ENCODE data around the gene NUP62.
"Not testable (repeated sequence)": the region's sequence is repeated elsewhere in the genome, so short reads cannot be mapped to it uniquely, and the experiment has no call there.

NUP62 gene, protein sequence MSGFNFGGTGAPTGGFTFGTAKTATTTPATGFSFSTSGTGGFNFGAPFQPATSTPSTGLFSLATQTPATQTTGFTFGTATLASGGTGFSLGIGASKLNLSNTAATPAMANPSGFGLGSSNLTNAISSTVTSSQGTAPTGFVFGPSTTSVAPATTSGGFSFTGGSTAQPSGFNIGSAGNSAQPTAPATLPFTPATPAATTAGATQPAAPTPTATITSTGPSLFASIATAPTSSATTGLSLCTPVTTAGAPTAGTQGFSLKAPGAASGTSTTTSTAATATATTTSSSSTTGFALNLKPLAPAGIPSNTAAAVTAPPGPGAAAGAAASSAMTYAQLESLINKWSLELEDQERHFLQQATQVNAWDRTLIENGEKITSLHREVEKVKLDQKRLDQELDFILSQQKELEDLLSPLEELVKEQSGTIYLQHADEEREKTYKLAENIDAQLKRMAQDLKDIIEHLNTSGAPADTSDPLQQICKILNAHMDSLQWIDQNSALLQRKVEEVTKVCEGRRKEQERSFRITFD

GRCh38 chr19:49929121-49929610 lies at the start of gene NUP62, which contains the start of gene ATF5:
Gene NUP62, minus strand, starts transcription at chr19:49929504. Its CDS starts 19,697 bp downstream, at chr19:49909807.
Gene ATF5, plus strand, starts transcription at chr19:49929205. Its CDS starts 1,646 bp downstream, at chr19:49930851.
- DNase-seq, result peak; percentile 82

DNA sequence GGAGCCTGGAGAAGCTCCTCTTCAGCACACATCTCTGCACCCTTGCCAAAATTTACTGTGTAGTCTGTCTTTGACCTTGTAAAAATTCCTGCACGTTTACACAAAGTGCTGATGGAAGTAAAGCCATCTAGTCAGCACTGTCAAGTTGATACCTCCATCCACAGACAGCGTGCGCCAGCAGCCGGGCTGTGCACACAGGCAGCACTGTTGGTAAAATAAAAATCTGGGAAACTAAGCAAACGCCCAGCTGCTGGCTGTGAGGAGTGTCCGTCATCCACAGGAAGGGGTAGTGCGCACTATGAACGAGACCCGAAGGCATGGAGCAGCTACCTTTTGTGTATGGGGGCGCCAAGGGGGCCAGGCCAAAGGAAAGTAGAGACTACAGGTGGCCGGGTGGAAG lies 49.0 kb upstream of the NUP62 start:
- DNase-seq, result no peak

- DNase-seq, result no peak
Measured at GRCh38 chr19:49977881-49978280, 48.6 kb upstream of the NUP62 start.

DNA sequence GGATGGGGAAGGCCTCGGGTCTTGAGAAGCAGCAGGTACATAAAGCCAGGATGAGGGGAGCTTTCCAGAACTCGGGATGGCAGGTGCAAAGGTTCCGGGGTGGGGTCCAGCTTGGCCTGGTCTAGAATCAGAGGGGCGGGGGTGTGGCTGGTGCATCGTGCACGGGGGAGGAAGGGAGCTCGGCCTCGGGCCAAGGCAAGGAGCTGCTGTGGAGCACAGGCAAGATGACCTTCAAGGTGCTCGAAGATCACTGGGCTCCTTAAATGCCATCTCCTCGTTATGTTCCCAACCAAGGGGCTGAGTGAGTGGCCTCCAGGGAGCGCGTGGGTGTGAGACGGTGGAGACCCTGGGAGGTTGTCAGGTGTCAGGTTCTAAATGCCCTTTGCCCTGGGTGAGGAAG lies 47.8 kb upstream of the NUP62 start:
- no peak for DNase-seq

GRCh38 chr19:49976496-49976895 lies 47.2 kb upstream of the NUP62 start:
- DNase-seq, result no peak

DNA sequence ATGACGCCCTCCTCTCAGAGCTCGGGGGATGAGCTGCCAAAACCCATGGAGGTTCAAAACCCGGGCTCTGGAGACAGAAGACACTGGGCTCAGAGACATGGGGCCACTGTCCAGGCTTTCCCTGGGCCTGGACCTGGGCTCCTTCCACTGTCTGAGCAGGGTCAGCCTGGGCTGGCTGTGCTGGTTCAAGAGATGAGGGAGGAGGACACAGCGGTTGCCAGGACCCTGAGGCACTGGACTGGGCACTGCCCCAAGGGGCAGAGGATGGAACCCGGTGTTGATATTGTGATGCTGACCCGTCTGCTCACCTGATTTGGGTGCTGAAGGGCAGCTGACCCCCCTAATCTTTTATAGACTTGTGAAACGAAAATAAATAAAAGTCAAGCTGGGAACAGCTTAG lies 45.7 kb upstream of the NUP62 start:
- no peak for DNase-seq

DNA sequence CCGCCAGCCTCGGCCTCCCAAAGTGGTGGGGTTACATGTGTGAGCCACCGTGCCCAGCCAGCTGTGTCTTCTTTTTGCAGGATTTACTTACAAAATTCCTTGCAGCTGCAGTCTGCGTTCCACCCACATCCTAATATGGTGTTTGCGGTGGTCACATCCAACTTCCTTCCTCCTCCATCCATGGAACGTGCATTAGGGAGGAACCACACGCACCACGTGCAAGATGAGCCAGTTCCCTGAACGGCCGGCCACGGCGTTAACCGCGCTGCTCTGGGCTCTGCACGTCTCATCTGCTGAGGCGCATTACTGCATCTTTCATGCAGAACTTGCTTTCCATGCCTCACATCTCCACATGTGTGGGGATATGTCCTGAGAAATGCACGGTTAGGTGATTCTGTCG lies 44.7 kb upstream of the NUP62 start:
- DNase-seq, result no peak

GRCh38 chr19:49972841-49973240 lies 43.5 kb upstream of the NUP62 start:
- DNase-seq, result no peak

DNA sequence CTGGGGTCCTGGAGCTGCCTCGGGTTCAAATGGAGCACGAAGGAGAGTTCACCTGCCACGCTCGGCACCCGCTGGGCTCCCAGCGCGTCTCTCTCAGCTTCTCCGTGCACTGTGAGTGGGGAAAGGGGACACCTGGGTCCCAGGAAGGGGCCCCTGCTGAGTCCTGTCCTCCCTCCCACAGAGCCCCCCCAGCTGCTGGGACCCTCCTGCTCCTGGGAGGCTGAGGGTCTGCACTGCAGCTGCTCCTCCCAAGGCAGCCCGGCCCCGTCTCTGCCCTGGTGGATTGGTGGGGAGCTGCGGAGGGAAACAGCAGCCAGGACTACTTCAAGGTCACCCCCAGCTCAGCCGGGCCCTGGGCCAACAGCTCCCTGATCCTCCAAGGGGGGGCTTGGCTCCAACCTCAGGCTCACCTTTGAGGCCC lies 42.7 kb upstream of the NUP62 start:
- DNase-seq, result no peak

DNA sequence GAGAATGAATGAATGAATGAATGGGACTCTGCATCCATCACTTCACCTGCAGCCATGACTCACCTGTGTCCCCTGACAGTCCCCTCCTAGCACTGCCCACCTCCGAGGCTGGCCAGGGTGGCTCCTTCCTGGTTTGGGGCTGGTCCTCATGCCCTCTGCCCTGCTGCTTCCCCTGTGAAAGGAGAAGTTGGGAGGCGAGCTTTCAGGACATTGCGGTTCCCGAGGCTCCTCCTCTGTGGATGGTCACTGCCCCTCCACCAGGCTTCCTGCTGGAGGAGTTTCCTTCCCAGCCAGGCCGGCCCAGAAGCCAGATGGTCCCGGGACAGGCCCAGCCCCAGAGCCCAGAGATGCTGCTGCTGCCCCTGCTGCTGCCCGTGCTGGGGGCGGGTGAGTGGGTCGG lies 40.1 kb upstream of the NUP62 start:
- DNase-seq, result not testable (repeated sequence)

GRCh38 chr19:49968279-49968922 lies 39.1 kb upstream of the NUP62 start:
- no peak for DNase-seq

GRCh38 chr19:49960980-49961379 lies 31.7 kb upstream of the NUP62 start, which contains the start of gene SIGLEC11:
Gene SIGLEC11, minus strand, starts transcription at chr19:49961172. Its CDS starts 91 bp downstream, at chr19:49961081.
- DNase-seq, result not testable (repeated sequence)

GRCh38 chr19:49959892-49960291 lies 30.6 kb upstream of the NUP62 start:
- not testable (repeated sequence) for DNase-seq

- DNase-seq, result not testable (repeated sequence)
Measured at GRCh38 chr19:49958596-49958995, 29.3 kb upstream of the NUP62 start.

GRCh38 chr19:49958144-49958543 lies 28.8 kb upstream of the NUP62 start:
- DNase-seq, result not testable (repeated sequence)

- no peak for DNase-seq
Measured at GRCh38 chr19:49957262-49957915, 28.1 kb upstream of the NUP62 start.

- no peak for DNase-seq
Measured at GRCh38 chr19:49956115-49956495, 26.8 kb upstream of the NUP62 start.

GRCh38 chr19:49954933-49955332 lies 25.6 kb upstream of the NUP62 start:
- DNase-seq, result no peak

- DNase-seq, result no peak
Measured at GRCh38 chr19:49954092-49954829, 25.0 kb upstream of the NUP62 start.

DNA sequence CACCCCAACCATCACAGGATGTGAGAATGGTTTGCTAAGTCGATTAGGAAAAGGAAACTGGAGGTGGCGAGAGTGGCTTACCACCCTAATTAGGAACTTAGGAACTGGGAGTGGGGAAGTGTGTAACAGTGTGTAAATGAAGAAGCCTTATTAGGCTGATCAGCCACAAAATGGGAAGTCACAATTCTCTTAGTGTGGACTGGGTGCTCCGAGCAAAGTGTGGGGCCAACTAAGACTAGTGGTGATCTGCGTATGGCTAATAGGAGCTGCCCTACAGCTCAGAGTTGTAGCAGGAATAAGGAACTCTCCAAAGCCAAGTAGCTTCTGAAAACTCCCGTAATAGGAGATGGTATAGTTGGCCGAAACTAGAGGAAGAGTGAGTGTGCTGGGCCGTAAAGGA lies 24.1 kb upstream of the NUP62 start:
- DNase-seq, result no peak

DNA sequence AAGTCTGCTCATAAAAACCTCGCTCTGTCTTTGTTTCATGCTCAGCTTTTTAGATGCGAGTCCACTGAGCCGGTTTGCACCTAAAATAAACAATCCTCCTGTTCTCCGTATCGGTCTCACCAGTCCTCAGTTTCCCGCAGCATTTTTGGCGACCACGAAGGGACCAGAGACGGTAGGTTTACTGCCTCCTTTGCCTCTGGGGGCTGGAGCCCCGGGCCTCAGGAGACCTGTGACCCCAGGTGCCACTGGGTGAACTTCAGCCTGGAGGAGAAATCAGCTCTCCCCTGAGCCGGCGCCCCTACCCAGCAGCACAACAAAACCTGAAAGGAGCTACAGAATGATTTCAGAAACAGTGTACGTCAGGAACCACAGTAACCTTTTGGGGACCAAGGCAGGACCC lies 23.6 kb upstream of the NUP62 start:
- no peak for DNase-seq

DNA sequence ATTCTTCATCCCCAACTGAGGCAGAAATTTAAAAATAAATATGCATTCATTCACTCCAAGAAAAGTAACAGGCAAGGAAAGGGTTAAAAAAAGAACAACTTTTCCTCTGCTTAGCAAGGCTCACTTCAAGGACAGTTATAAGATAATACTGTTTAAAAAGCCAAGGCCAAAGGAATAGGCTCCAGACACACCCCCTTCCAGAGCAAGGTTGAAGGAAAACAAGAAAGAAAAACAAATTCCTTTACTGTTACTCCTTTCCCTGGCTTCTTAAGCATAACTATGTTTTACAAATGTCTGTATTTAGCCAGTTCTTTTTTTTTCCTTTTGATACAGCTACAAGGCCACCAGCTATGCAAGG lies 23.2 kb upstream of the NUP62 start:
- DNase-seq, result no peak

All from activated effector memory CD4-positive, alpha-beta T cell treated with Interleukin-2 at 50 U/mL for 16 hours (primary cell).